Naive B cell (primary cell): ENCODE results near the gene MALT1. TPM values are rescaled to one million over a fixed set of nuclear protein-coding genes. Genes with fewer than 3 reads are reported as not detected.

ENCODE experiments used
- ATAC-seq, 2 donors: fragments of 150-1000 bp; cut with Tn5 transposase; 2 replicates each; pipeline ENCODE4 v1.10.0; 2021; ENCODE audit warnings: low read depth in 2 of 2, mild to moderate bottlenecking in 2 of 2, moderate library complexity in 2 of 2
- DNase-seq: peaks from one replicate; pipeline ENCODE4 v3.0.0; 2022
- H3K27ac Mint-ChIP-seq, 6 donors: one replicate each; pipeline ENCODE4 v1.8.0; 2020 to 2022; ENCODE audit warnings: mild to moderate bottlenecking in 6 of 6, mixed read lengths in 6 of 6, moderate library complexity in 5 of 6, inconsistent platforms in 2 of 6
- H3K27me3 Mint-ChIP-seq, 3 donors: one replicate each; pipeline ENCODE4 v1.8.0; 2021 to 2022; ENCODE audit warnings: mixed read lengths in 3 of 3, mild to moderate bottlenecking in 1 of 3
- H3K36me3 Mint-ChIP-seq, 2 donors: one replicate each; pipeline ENCODE4 v1.8.0; 2020 to 2022; ENCODE audit warnings: mixed read lengths in 2 of 2, inconsistent platforms in 1 of 2, mild to moderate bottlenecking in 1 of 2
- H3K4me1 Mint-ChIP-seq, 3 donors: one replicate each; pipeline ENCODE4 v1.8.0; 2020 to 2022; ENCODE audit warnings: mixed read lengths in 3 of 3, inconsistent platforms in 1 of 3, mild to moderate bottlenecking in 1 of 3, moderate library complexity in 1 of 3
- H3K4me3 Mint-ChIP-seq, 8 donors: one replicate each; pipeline ENCODE4 v1.8.0; 2020 to 2022; ENCODE audit warnings: mild to moderate bottlenecking in 8 of 8, mixed read lengths in 8 of 8, moderate library complexity in 8 of 8, inconsistent platforms in 2 of 8
- H3K9me3 Mint-ChIP-seq, 7 donors: one replicate each; pipeline ENCODE4 v1.8.0; 2020 to 2022; ENCODE audit warnings: mixed read lengths in 7 of 7, mild to moderate bottlenecking in 5 of 7, inconsistent platforms in 2 of 7, moderate library complexity in 1 of 7
- polyA plus RNA-seq, 6 donors: library from polyadenylated mRNA; unstranded; fragments of 300-500 nt; fragmentation: Illumina TruSeq; gene quantifications; one replicate each; pipeline ENCODE4 v1.2.3, GENCODE V29; 2021; ENCODE audit warnings: low read depth in 6 of 6

Gene MALT1
- polyA plus RNA-seq, 6 donors from 2014 or later = 57.8 to 85.2 (median 63.0) TPM

DNA sequence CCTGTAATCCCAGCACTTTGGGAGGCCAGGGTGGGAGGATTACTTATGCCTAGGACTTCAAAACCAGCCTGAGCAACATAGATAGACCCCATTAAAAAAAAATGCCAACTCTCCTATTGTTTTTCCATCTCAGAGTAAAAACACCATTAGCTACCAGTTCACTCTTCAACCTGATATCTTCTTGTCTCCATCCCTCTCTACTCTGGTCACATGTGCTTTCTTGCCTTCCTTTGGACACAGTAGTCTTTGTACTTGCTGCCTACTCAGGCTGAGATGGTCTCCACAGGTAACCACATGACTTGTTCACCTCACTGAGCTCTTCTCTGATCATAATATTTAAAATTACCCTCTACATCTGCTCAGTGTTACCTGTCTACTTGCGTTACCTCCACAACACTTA is 5.0 kb downstream of the MALT1 start:
- Mint-ChIP-seq H3K4me3 (peak overlapping the region in 6 of 8 donors; percentile 5 to 58 (median 25)), H3K27ac (peak overlapping the region in 3 of 6 donors; percentile 28 to 67 (median 64))

DNA sequence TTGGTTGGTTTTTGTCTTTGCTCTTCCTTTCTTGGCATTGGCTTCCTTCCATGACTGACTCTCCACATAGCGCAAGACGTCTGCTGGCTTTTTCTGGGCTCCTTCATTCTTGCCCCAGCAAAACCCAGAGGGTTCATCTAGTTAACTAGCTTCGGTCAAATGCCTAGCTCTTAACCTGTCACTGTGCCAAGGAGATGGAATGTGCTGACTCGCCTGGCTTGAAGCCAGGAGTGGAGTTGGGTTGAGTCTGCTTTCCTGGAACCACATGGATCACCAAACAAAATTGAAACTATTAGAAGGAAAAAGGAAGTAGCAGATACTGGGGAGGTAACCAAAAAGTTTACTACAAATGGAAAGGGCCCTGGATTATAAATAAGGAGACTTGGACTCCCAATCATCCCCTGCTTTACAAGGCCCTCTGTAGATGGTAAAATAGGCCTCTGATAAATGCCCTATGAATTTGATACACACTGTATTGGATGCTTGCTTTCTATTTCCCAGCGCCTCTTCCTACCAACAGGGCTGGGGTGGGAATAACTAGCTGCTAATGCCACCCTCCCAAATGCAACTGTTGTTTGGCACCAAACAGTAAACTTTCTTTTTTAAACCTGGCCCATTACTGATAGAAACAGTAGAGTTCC is 11.3 kb downstream of the MALT1 start:
- DNase-seq = no peak
- peak overlapping the region in 5 of 6 donors; percentile 19 to 47 (median 34) for H3K27ac Mint-ChIP-seq
- H3K4me3 Mint-ChIP-seq = no peak overlapping the region
- peaks cover 31 to 54% (median 43%) of the 10 kb centered on the region in 3 donors for H3K4me1 Mint-ChIP-seq
- no peak for ATAC-seq
- H3K36me3 Mint-ChIP-seq = peaks cover 7 to 15% of the 10 kb centered on the region in 2 donors
- H3K27me3 Mint-ChIP-seq = no peaks in the 10 kb centered on the region
- no peaks in the 10 kb centered on the region for H3K9me3 Mint-ChIP-seq

More for the DNA sequence above, 5.0 kb downstream of the MALT1 start:
- H3K4me1 Mint-ChIP-seq = peaks cover 53 to 73% (median 55%) of the 10 kb centered on the region in 3 donors
- DNase-seq (no peak), ATAC-seq (no peak)
- H3K36me3 Mint-ChIP-seq = peaks cover 6 to 8% of the 10 kb centered on the region in 2 donors
- no peaks in the 10 kb centered on the region for H3K27me3 Mint-ChIP-seq
- H3K9me3 Mint-ChIP-seq = no peaks in the 10 kb centered on the region

DNA sequence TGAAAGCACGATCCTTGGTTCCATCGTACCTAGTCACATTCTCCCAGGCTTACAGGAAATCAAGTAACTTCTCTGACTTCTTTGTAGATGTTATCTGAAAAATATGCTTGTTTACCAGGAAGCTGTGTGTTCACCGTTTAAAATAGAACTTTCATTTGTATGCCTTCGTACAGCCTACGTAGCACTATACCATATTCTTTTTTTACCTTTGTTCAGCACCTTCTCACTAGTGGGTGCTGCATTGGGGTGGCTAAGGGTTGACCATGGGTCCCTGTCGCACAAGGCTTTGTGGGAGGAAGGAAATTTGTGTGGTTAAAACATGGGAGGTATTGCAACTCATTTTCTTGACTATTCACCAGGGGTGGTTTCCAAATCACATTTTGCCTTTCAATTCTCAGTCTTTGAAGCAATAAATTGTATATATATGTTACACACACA is 16.6 kb downstream of the MALT1 start:
- Mint-ChIP-seq H3K27me3 (no peaks in the 10 kb centered on the region), H3K4me3 (peak overlapping the region in 6 of 8 donors; percentile 7 to 78 (median 60)), H3K9me3 (no peaks in the 10 kb centered on the region), H3K27ac (peak overlapping the region; percentile 14 to 95 (median 90)), H3K36me3 (peaks cover 23 to 28% of the 10 kb centered on the region in 2 donors), H3K4me1 (peaks cover 31 to 48% (median 44%) of the 10 kb centered on the region in 3 donors)
- DNase-seq (peak; percentile 8), ATAC-seq (peak; percentile 72)

DNA sequence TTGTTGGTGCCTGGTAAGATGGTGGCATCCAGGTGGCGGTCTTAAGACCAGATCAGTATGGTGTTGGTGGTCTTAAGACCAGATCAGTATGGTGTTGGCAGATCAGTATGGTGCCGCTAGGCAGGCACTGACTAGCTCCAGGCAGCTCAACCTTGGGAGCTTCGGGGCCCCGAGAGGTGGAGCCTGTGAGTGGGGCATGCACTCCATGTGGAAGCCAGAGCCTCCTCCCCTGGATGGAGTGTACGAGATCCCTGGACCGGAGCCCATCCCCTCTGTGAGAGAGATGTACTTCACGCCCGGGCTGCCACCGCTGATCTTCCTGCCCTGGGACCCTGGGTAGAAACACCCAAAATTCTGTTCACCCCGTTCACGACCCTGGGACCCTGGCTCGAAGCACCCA is 19.0 kb downstream of the MALT1 start:
- DNase-seq = no peak
- peaks cover 40 to 64% (median 59%) of the 10 kb centered on the region in 3 donors for H3K4me1 Mint-ChIP-seq
- no peaks in the 10 kb centered on the region for H3K27me3 Mint-ChIP-seq
- peak overlapping the region in 1 of 8 donors; percentile 38 for H3K4me3 Mint-ChIP-seq
- H3K9me3 Mint-ChIP-seq = no peaks in the 10 kb centered on the region
- ATAC-seq = no peak
- peak overlapping the region in 2 of 6 donors; percentile 68 to 83 for H3K27ac Mint-ChIP-seq
- peaks cover 19 to 28% of the 10 kb centered on the region in 2 donors for H3K36me3 Mint-ChIP-seq

DNA sequence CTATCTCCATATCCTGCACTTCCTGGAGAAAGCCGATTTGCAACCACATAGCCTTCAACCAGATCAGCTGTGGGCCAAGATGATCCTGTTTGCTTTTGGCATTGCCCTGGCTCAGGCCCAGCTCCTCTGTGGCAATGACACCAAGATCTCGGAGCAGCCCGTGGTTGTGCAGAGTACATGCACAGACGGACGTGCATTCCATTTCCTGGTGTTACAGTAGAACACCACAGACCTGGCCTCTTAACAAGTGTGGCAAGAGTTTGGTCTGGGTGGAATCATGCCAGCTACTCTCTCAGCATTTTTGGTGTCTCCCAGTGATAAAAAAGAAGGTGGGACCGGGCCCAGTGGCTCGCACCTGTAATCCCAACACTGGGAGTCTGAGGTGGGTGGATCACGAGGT is 20.0 kb downstream of the MALT1 start:
- H3K4me1 Mint-ChIP-seq = peaks cover 44 to 72% (median 64%) of the 10 kb centered on the region in 3 donors
- peak overlapping the region in 2 of 6 donors; percentile 20 to 44 for H3K27ac Mint-ChIP-seq
- H3K9me3 Mint-ChIP-seq = no peaks in the 10 kb centered on the region
- H3K36me3 Mint-ChIP-seq = peaks cover 27 to 28% of the 10 kb centered on the region in 2 donors
- DNase-seq (no peak), ATAC-seq (no peak)
- no peaks in the 10 kb centered on the region for H3K27me3 Mint-ChIP-seq
- no peak overlapping the region for H3K4me3 Mint-ChIP-seq

DNA sequence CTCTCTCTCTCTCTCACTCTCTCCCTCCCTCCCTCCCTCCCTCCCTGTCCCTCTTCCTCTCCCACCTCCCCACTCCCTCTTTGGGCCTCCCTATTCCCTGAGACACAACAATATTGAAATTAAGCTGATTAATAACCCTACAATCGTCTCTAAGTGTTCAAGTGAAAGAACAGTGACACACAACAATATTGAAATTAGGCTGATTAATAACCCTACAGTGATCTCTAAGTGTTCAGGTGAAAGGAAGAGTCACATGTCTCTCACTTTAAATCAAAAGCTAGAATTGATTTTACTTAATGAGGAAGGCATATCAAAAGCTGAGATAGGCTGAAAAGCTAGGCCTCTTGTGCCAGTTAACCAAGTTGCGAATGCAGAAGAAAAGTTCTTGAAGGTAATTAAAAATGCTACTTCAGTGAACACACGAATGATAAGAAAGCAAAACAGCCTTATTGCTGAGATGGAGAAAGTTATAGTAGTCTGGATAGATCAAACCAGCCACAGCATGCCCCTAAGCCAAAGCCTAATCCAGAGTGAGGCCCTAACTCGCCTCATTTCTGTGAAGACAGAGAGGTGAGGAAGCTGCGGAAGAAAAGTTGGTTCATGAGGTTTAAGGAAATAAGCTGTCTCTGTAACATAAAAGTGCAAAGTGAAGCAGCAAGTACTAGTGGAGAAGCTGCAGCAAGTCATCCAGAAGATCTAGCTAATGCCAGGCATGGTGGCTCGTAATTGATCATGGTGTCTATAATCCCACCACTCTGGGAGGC is 21.3 kb downstream of the MALT1 start:
- peak overlapping the region in 5 of 6 donors; percentile 26 to 63 (median 50) for H3K27ac Mint-ChIP-seq
- H3K27me3 Mint-ChIP-seq = no peaks in the 10 kb centered on the region
- H3K9me3 Mint-ChIP-seq = no peaks in the 10 kb centered on the region
- peaks cover 21 to 35% of the 10 kb centered on the region in 2 donors for H3K36me3 Mint-ChIP-seq
- no peak for ATAC-seq
- H3K4me1 Mint-ChIP-seq = peaks cover 44 to 63% (median 52%) of the 10 kb centered on the region in 3 donors
- DNase-seq = no peak
- H3K4me3 Mint-ChIP-seq = no peak overlapping the region

DNA sequence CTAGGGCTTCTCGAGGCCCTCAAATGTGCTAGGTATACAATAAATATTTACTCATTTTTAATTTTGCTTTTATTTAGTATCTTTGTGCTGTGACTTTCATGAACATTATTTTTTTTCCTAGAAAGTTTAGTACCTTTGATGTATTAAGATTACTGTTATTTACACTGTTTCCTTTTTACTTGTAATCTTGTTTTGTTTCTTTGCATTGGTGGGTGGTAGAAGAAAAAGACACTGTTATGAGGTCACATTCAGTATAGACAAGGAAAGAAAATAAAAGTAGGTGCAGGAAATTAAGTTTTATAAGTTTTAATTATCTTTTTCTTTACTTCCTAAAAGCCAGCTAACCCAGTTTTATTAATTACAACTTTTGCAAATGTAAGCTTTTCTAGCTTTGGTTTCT is 23.0 kb downstream of the MALT1 start:
- H3K27ac Mint-ChIP-seq = peak overlapping the region in 5 of 6 donors; percentile 41 to 88 (median 79)
- no peak overlapping the region for H3K4me3 Mint-ChIP-seq
- no peak for ATAC-seq
- H3K4me1 Mint-ChIP-seq = peaks cover 38 to 52% (median 42%) of the 10 kb centered on the region in 3 donors
- peaks cover 16 to 37% of the 10 kb centered on the region in 2 donors for H3K36me3 Mint-ChIP-seq
- H3K9me3 Mint-ChIP-seq = no peaks in the 10 kb centered on the region
- no peaks in the 10 kb centered on the region for H3K27me3 Mint-ChIP-seq
- no peak for DNase-seq

DNA sequence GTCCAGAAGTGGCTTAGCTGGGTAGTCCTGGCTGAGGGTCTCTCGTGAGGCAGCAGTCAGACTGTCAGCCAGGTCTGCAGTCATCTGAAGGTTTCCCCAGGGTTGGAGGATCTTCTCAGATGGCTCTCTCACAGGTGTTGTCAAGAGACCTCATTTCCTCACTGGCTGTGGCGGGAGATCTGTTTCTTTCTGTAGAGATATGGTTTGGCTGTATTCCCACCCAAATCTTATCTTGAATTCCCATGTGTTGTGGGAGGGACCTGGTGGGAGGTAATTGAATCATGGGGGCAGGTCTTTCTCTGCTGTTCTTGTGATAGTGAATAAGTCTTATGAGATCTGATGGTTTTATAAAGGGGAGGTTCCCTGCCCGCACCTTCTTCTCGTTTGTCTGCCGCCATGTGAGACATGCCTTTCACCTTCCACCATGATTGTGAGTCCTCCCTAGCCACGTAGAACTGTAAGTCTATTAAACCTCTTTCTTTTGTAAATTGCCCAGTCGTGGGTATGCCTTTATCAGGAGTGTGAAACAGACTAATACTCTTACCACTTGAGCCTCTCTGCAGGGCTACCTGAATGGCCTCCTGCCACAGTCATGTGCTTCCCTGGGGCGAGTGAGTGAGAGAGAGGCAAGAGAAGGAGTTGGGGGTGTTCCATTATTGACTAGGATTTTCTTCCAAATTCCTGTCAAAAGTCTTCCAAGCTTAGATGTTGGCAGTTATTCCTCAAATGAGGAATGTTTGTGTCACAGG is 23.6 kb downstream of the MALT1 start:
- H3K27me3 Mint-ChIP-seq = no peaks in the 10 kb centered on the region
- H3K9me3 Mint-ChIP-seq = no peaks in the 10 kb centered on the region
- DNase-seq (no peak), ATAC-seq (no peak)
- H3K4me1 Mint-ChIP-seq = peaks cover 38 to 45% (median 39%) of the 10 kb centered on the region in 3 donors
- H3K36me3 Mint-ChIP-seq = peaks cover 10 to 32% of the 10 kb centered on the region in 2 donors
- no peak overlapping the region for H3K4me3 Mint-ChIP-seq
- H3K27ac Mint-ChIP-seq = peak overlapping the region; percentile 36 to 88 (median 65)

DNA sequence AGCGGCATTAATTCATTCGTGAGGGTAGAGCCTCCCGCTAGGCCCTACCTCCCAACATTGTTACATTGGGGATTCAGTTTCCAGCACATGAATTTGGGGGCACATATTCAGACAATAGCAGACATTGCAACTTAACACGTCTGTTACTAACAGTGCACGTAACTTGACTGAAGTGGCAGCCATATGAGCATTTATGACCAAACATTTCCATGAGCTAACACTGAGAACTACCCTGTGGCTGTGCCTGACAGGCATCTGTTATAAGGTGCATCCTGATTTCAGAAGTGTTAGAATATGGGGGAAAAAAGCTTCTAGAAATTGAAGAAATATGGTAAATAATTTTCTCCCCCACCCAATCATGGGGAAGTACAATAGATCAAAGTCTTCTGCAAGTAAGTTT is 24.5 kb downstream of the MALT1 start:
- H3K4me3 Mint-ChIP-seq = no peak overlapping the region
- DNase-seq (no peak), ATAC-seq (no peak)
- no peaks in the 10 kb centered on the region for H3K27me3 Mint-ChIP-seq
- H3K4me1 Mint-ChIP-seq = peaks cover 35 to 36% (median 36%) of the 10 kb centered on the region in 3 donors
- no peaks in the 10 kb centered on the region for H3K9me3 Mint-ChIP-seq
- peak overlapping the region in 2 of 6 donors; percentile 38 to 68 for H3K27ac Mint-ChIP-seq
- H3K36me3 Mint-ChIP-seq = peaks cover under 1 to 23% of the 10 kb centered on the region in 2 donors

DNA sequence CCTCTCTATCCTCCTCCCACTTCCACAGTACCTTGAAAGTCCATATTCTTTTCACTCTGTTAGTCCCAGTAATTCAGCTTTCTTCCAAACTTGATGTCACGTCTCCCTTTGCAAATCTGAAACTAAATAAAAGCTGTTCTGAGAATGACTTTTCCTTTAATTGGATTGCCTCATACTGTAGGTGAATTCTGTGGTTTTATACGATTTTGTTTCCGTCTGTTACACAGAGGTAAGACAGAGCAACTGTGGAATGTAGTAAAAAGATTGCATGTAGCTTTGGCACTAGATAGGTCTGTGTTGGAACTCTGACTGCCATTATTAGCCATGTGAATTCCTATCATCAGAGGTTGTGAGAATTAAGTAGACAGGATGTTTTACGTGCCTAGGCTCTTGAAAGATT is 25.9 kb downstream of the MALT1 start:
- ATAC-seq (no peak), DNase-seq (no peak)
- H3K4me3 Mint-ChIP-seq = no peak overlapping the region
- no peaks in the 10 kb centered on the region for H3K9me3 Mint-ChIP-seq
- H3K27ac Mint-ChIP-seq = peak overlapping the region in 1 of 6 donors; percentile 4
- H3K4me1 Mint-ChIP-seq = peaks cover 36 to 41% (median 40%) of the 10 kb centered on the region in 3 donors
- no peaks in the 10 kb centered on the region for H3K27me3 Mint-ChIP-seq
- H3K36me3 Mint-ChIP-seq = peaks cover 10 to 28% of the 10 kb centered on the region in 2 donors

DNA sequence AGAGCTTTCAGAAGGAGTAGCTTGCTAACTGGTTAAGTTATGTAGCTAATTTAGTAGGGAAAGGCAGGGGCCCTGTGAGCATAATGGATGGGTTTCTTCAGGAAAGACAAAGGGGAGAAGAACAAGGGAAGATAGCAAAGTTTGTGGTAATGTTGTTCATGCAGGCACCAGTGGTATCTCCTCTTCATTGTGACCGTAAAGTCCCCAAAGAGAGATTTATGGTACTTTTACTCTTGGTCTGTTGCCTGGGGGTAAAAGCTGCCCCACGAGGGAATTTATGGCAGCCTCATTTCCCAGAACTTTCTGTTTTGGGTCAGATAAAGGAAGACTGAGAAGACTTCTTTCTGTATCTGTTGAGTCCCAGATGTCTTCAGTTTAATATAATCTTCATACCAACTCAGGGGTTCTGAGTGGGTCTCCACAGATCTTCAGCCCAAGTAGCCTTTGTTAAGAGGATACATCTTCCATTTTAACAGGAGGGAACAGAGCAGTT is 27.5 kb downstream of the MALT1 start:
- Mint-ChIP-seq H3K4me3 (no peak overlapping the region), H3K4me1 (peaks cover 26 to 34% (median 33%) of the 10 kb centered on the region in 3 donors), H3K27ac (no peak overlapping the region), H3K36me3 (peaks cover 18 to 39% of the 10 kb centered on the region in 2 donors), H3K9me3 (peaks cover 0 to 1% (median 0%) of the 10 kb centered on the region in 7 donors), H3K27me3 (no peaks in the 10 kb centered on the region)
- ATAC-seq (no peak), DNase-seq (no peak)

DNA sequence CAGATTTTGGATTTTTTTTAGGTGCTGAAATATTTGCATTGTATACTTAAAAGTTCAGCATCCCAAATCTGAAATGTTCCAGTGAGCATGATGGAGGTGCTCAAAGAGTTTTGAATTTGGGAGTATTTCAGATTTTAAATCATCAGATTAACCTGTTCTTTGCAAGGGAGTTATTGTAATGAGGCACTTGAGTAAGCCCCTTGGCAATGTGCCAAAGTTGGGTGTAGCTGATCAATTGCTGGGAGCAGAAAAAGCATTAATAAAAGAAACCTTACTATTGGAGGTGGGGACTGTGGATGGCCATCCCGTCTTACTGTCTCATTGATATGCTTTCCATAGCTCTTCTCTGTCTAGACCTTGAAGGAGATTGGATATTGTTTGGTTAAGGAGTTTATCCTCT is 28.3 kb downstream of the MALT1 start:
- Mint-ChIP-seq H3K4me3 (no peak overlapping the region), H3K27me3 (no peaks in the 10 kb centered on the region), H3K36me3 (peaks cover 23 to 46% of the 10 kb centered on the region in 2 donors), H3K27ac (no peak overlapping the region), H3K9me3 (peaks cover 0 to 1% (median 0%) of the 10 kb centered on the region in 7 donors), H3K4me1 (peaks cover 19 to 27% (median 26%) of the 10 kb centered on the region in 3 donors)
- DNase-seq (no peak), ATAC-seq (no peak)

DNA sequence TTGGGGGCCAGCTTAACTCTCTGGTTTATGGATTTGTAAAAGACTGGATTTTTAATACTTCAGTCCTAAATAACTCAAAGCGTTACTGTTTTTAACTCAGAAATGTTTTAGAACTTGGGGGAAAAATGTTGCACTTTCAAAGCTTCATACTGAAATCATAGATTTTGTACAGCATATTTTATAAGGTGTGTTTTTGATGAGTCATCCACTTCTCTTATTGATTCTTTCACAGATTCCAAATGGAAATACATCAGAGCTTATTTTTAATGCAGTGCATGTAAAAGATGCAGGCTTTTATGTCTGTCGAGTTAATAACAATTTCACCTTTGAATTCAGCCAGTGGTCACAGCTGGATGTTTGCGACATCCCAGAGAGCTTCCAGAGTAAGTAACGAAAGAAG is 28.9 kb downstream of the MALT1 start:
- Mint-ChIP-seq H3K9me3 (peaks cover 0 to 1% (median 0%) of the 10 kb centered on the region in 7 donors), H3K27ac (no peak overlapping the region), H3K27me3 (no peaks in the 10 kb centered on the region), H3K36me3 (peaks cover 29 to 46% of the 10 kb centered on the region in 2 donors), H3K4me3 (no peak overlapping the region), H3K4me1 (peaks cover 12 to 21% (median 20%) of the 10 kb centered on the region in 3 donors)
- DNase-seq (no peak), ATAC-seq (no peak)
